ENCODE data around the gene UBTD1.

The UBTD1 gene

GRCh38 chr10:97512993-97513392, 14.3 kb downstream of the UBTD1 start:
- DNase-seq (ENCODE audit: low read depth) = no peak
- TF ChIP-seq CTCF (conservative IDR thresholded peaks at IDR 0.05; ENCODE audit: low read depth, low read length) = no peak
- no peak overlapping the region for H3K4me3 ChIP-seq (ENCODE audit: low read length)

- TF ChIP-seq CTCF (conservative IDR thresholded peaks at IDR 0.05; ENCODE audit: low read depth, low read length) = no peak
- DNase-seq (ENCODE audit: low read depth) = no peak
- no peak overlapping the region for H3K4me3 ChIP-seq (ENCODE audit: low read length)
Measured at GRCh38 chr10:97514344-97514743, 15.6 kb downstream of the UBTD1 start.

DNA sequence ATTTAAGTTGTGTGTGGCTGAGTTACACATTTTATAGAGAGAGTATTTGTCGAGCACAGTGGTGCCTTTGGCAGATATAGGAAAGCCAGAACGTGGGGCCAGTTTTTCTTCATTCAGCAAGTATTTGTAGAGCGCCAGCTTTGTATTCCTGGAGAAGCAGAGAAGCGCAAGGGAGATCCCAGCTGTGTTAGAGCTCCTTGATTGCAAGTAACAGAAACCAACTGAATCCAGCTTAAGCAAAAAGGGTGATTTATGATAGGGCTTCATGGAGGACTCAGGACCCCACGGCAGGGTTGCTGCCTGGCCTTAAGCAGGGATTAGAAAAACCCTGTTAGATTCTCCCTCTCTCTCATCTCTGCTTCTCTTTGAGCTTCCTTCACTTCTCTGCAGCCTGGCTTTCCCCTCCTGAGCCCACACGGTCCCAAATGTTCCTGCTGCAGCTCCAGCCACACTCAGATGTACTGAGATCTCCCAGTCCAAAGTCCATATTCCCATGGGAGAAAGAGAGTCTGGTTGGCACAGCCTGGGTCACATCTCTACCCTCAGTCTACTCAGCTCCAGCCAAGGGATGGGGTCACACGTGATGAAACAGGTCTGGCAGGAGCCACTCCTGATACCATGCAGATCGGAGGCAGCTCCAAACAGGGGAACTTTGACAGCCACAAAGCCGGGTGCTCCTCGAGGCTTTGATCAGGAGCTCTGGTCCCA, 16.7 kb downstream of the UBTD1 start:
- no peak for TF ChIP-seq CTCF (conservative IDR thresholded peaks at IDR 0.05; ENCODE audit: low read depth, low read length)
- no peak overlapping the region for H3K4me3 ChIP-seq (ENCODE audit: low read length)
- DNase-seq (ENCODE audit: low read depth) = no peak

GRCh38 chr10:97517096-97517750, 18.5 kb downstream of the UBTD1 start:
- no peak for DNase-seq (ENCODE audit: low read depth)
- no peak for TF ChIP-seq CTCF (conservative IDR thresholded peaks at IDR 0.05; ENCODE audit: low read depth, low read length)
- H3K4me3 ChIP-seq (ENCODE audit: low read length) = no peak overlapping the region

GRCh38 chr10:97517778-97518300, 19.1 kb downstream of the UBTD1 start:
- no peak for DNase-seq (ENCODE audit: low read depth)
- no peak for TF ChIP-seq CTCF (conservative IDR thresholded peaks at IDR 0.05; ENCODE audit: low read depth, low read length)
- H3K4me3 ChIP-seq (ENCODE audit: low read length) = no peak overlapping the region

DNA sequence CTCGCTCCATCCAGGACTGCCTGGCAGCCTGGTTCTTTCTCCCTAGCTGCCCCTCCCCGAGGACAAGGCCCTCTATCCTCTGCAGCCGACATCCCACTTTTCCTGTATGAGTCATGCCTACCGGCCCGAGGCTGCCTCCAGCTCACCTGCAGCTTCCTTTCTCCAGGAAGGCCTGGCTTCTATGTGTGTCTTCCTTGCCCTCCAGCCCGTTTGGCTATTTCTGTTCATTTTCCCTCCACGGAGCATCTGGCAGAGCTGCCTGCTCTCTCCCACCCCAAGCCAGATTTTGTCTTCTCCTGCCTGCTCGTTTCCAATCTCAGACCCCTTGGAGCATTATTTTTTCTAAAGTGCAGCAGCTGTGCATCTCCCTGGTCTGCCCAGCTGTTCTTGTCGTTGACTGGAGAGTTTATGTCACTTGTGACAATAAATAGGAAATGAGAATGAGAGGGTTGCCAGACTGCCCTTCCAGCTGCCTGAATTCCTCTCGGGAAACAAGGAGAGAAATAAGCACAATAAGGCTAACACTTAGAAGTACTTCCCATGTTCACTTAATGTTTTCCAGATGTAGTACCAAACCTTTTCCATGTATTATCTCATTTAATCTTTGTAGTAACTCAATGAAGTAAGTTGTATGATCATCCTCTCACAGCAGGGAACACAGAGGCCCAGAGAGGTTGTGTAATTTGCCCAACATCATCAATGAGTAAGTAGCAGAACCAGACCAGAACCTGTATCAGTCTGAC, 19.7 kb downstream of the UBTD1 start:
- no peak for DNase-seq (ENCODE audit: low read depth)
- no peak for TF ChIP-seq CTCF (conservative IDR thresholded peaks at IDR 0.05; ENCODE audit: low read depth, low read length)
- H3K4me3 ChIP-seq (ENCODE audit: low read length) = no peak overlapping the region

Measured in retinal pigment epithelial cell (primary cell).